OCI-LY1 (cell line): ENCODE measurements around the gene PIGB.

ENCODE experiments used
- H2AFZ ChIP-seq: fragments of 200-600 bp; sonication (generic), shearing (Covaris generic); 2 replicates; pipeline ENCODE4 v1.6.0; 2014; ENCODE audit warnings: antibody characterized with exemption, mild to moderate bottlenecking, low read length
- H3F3A ChIP-seq: fragments of 200-600 bp; sonication (generic), shearing (Covaris generic); 2 replicates; pipeline ENCODE4 v1.6.0; 2014; ENCODE audit warnings: mild to moderate bottlenecking, antibody characterized with exemption, low read length, moderate library complexity; ENCODE audit not compliant: insufficient read depth
- H3K27ac ChIP-seq: fragments of 200-600 bp; sonication (generic); 2 replicates; pipeline ENCODE4 v1.5.1; 2014; ENCODE audit warnings: low read length, mixed run types, mild to moderate bottlenecking, low read depth; ENCODE audit not compliant: poor library complexity, severe bottlenecking
- H3K27me3 ChIP-seq: fragments of 200-600 bp; sonication (generic); 2 replicates; pipeline ENCODE4 v1.6.0; 2014; ENCODE audit warnings: antibody characterized with exemption, mild to moderate bottlenecking, low read length, moderate library complexity; ENCODE audit not compliant: insufficient read depth
- H3K36me3 ChIP-seq: fragments of 200-600 bp; sonication (generic); 2 replicates; pipeline ENCODE4 v1.6.1; 2014; ENCODE audit warnings: mild to moderate bottlenecking, antibody characterized with exemption, low read length, moderate library complexity, mixed read lengths; ENCODE audit not compliant: insufficient read depth
- H3K4me1 ChIP-seq: fragments of 200-600 bp; sonication (generic); 2 replicates; pipeline ENCODE4 v1.5.1; 2014; ENCODE audit warnings: mild to moderate bottlenecking, low read length, moderate library complexity; ENCODE audit not compliant: insufficient read depth, severe bottlenecking
- H3K4me2 ChIP-seq: fragments of 200-600 bp; sonication (generic), shearing (Covaris generic); 2 replicates; pipeline ENCODE4 v1.6.1; 2014; ENCODE audit warnings: low read length
- H3K4me3 ChIP-seq: fragments of 200-600 bp; sonication (generic); 2 replicates; pipeline ENCODE4 v1.5.1; 2014; ENCODE audit warnings: low read length, low read depth, mild to moderate bottlenecking, mixed read lengths; ENCODE audit not compliant: poor library complexity, severe bottlenecking
- H3K79me2 ChIP-seq: fragments of 200-600 bp; shearing (Covaris generic); 2 replicates; pipeline ENCODE4 v1.6.1; 2016; ENCODE audit warnings: mixed run types, low read length, mixed read lengths; ENCODE audit not compliant: insufficient read depth
- H3K9ac ChIP-seq: fragments of 200-600 bp; sonication (generic), shearing (Covaris generic); 2 replicates; pipeline ENCODE4 v1.6.1; 2014; ENCODE audit warnings: mild to moderate bottlenecking, low read length, mixed read lengths
- H3K9me2 ChIP-seq: fragments of 200-600 bp; sonication (generic), shearing (Covaris generic); 2 replicates; pipeline ENCODE4 v1.6.1; 2014; ENCODE audit warnings: low read depth, mild to moderate bottlenecking, low read length, mixed read lengths
- H3K9me3 ChIP-seq: fragments of 200-600 bp; shearing (Covaris generic); 2 replicates; pipeline ENCODE4 v1.6.1; 2014; ENCODE audit warnings: low read length, mixed read lengths
- H4K20me1 ChIP-seq: fragments of 200-600 bp; sonication (generic), shearing (Covaris generic); 2 replicates; pipeline ENCODE4 v1.6.0; 2016; ENCODE audit warnings: mild to moderate bottlenecking, low read length; ENCODE audit not compliant: insufficient read depth
- CTCF ChIP-seq: fragments of 200-600 bp; sonication (generic), shearing (Covaris generic); IDR thresholded peaks from 2 replicates; pipeline ENCODE4 v1.5.1; 2017; ENCODE audit warnings: mild to moderate bottlenecking, antibody characterized with exemption, low read length, moderate library complexity, mixed read lengths
- EZH2 ChIP-seq: fragments of 200-600 bp; sonication (generic), shearing (Covaris generic); IDR thresholded peaks from 2 replicates; pipeline ENCODE4 v1.8.0; 2017; ENCODE audit warnings: borderline replicate concordance, mixed run types, mild to moderate bottlenecking, antibody characterized with exemption, low read length, moderate library complexity, mixed read lengths

PIGB gene

GRCh38 chr15:55327387-55327786, 8.4 kb downstream of the PIGB start:
- Histone ChIP-seq H3K4me2 (no peak overlapping the region), H3K4me3 (no peak overlapping the region), H3K27ac (no peak overlapping the region), H3K9me3 (no peaks in the 10 kb centered on the region), H3F3A (no peaks in the 10 kb centered on the region), H3K79me2 (peaks cover 6% of the 10 kb centered on the region; the same call in 1 of the 2 replicates), H3K9ac (no peak overlapping the region), H3K27me3 (no peaks in the 10 kb centered on the region), H2AFZ (no peak overlapping the region), H3K36me3 (peaks cover 58% of the 10 kb centered on the region), H3K4me1 (peaks cover 20% of the 10 kb centered on the region), H3K9me2 (no peaks in the 10 kb centered on the region), H4K20me1 (no peaks in the 10 kb centered on the region)
- no peak for TF ChIP-seq EZH2
- TF ChIP-seq CTCF = no peak

DNA sequence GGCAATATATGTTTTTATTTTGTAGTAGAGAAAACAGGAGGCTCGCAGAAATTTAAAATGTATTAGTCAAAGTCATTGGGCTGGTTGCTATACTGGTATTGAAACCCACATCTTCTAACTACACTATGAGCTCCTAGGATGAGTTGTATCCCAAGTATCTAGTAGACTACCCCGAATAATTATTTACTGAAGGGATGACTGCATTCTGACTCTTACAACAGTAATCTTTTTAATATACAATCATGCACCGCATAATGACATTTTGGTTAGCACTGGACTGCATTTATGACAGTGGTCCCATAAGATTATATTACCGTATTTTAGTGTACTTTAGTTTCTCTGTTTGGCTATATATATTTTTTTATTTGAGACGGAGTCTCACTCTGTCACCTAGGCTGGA, 15.3 kb downstream of the PIGB start:
- H3K9me3 ChIP-seq = no peaks in the 10 kb centered on the region
- no peak overlapping the region for H2AFZ ChIP-seq
- H3K4me1 ChIP-seq = no peaks in the 10 kb centered on the region
- no peaks in the 10 kb centered on the region for H3F3A ChIP-seq
- H3K27ac ChIP-seq = no peak overlapping the region
- H3K4me3 ChIP-seq = no peak overlapping the region
- peaks cover 74% of the 10 kb centered on the region for H3K36me3 ChIP-seq
- no peaks in the 10 kb centered on the region for H3K79me2 ChIP-seq
- H3K9ac ChIP-seq = no peak overlapping the region
- no peak overlapping the region for H3K4me2 ChIP-seq
- H3K27me3 ChIP-seq = no peaks in the 10 kb centered on the region
- no peaks in the 10 kb centered on the region for H3K9me2 ChIP-seq
- no peaks in the 10 kb centered on the region for H4K20me1 ChIP-seq
- no peak for TF ChIP-seq CTCF
- no peak for TF ChIP-seq EZH2

- no peak overlapping the region for H3K9ac ChIP-seq
- no peak overlapping the region for H3K4me2 ChIP-seq
Measured at GRCh38 chr15:55334997-55335396, 16.0 kb downstream of the PIGB start.

More at GRCh38 chr15:55334997-55335396, 16.0 kb downstream of the PIGB start:
- Histone ChIP-seq H3F3A (no peaks in the 10 kb centered on the region), H3K9me2 (no peaks in the 10 kb centered on the region), H3K27me3 (no peaks in the 10 kb centered on the region), H3K27ac (no peak overlapping the region), H3K79me2 (no peaks in the 10 kb centered on the region), H4K20me1 (no peaks in the 10 kb centered on the region), H3K36me3 (peaks cover 75% of the 10 kb centered on the region), H3K4me1 (no peaks in the 10 kb centered on the region), H3K4me3 (no peak overlapping the region), H2AFZ (no peak overlapping the region), H3K9me3 (no peaks in the 10 kb centered on the region)
- TF ChIP-seq CTCF = no peak
- TF ChIP-seq EZH2 = no peak
